Dendritic cell treated with granulocyte-macrophage colony-stimulating factor and Interleukin-4, amounts not matched to agents 40 ng/mL and 50 ng/mL, for 4 days (primary cell): ENCODE measurements around the gene GARIN5B.

Source experiments
- H3K27ac Mint-ChIP-seq: one replicate; pipeline ENCODE4 v1.8.0; 2022; ENCODE audit warnings: mild to moderate bottlenecking, mixed read lengths
- H3K27me3 Mint-ChIP-seq: one replicate; pipeline ENCODE4 v1.8.0; 2022; ENCODE audit warnings: mild to moderate bottlenecking, mixed read lengths
- H3K36me3 Mint-ChIP-seq: one replicate; pipeline ENCODE4 v1.8.0; 2022; ENCODE audit warnings: low read depth, mixed read lengths
- H3K4me1 Mint-ChIP-seq: one replicate; pipeline ENCODE4 v1.8.0; 2022; ENCODE audit warnings: low read depth, mixed read lengths
- H3K4me3 Mint-ChIP-seq: one replicate; pipeline ENCODE4 v1.8.0; 2022; ENCODE audit warnings: mild to moderate bottlenecking, moderate library complexity, mixed read lengths
- H3K9me3 Mint-ChIP-seq: one replicate; pipeline ENCODE4 v1.8.0; 2022; ENCODE audit warnings: mixed read lengths
- intact Hi-C: fragments of 100-400 bp; cut with micrococcal nuclease; formaldehyde crosslinking; loops from one replicate; pipeline ENCODE4 v1.15.0; 2022

The GARIN5B gene

GRCh38 chr19:55369653-55370304 is 6.7 kb upstream of the GARIN5B start:
- Mint-ChIP-seq H3K27ac (peak overlapping the region; percentile 59), H3K36me3 (no peaks in the 10 kb centered on the region)

GRCh38 chr19:55368701-55369563 is 5.9 kb upstream of the GARIN5B start:
- H3K36me3 Mint-ChIP-seq = no peaks in the 10 kb centered on the region
- H3K27me3 Mint-ChIP-seq = peaks cover 72% of the 10 kb centered on the region
- H3K9me3 Mint-ChIP-seq = no peaks in the 10 kb centered on the region
- peak overlapping the region; percentile 59 for H3K4me3 Mint-ChIP-seq
- intact Hi-C loops = no loop called here
- H3K4me1 Mint-ChIP-seq = peaks cover 11% of the 10 kb centered on the region
- H3K27ac Mint-ChIP-seq = no peak overlapping the region

More at GRCh38 chr19:55369653-55370304, 6.7 kb upstream of the GARIN5B start:
- peak overlapping the region; percentile 68 for H3K4me3 Mint-ChIP-seq
- peaks cover 11% of the 10 kb centered on the region for H3K4me1 Mint-ChIP-seq
- no peaks in the 10 kb centered on the region for H3K9me3 Mint-ChIP-seq
- H3K27me3 Mint-ChIP-seq = peaks cover 76% of the 10 kb centered on the region
- intact Hi-C loops = no loop called here

GRCh38 chr19:55368106-55368505 is 5.0 kb upstream of the GARIN5B start:
- peaks cover 11% of the 10 kb centered on the region for H3K4me1 Mint-ChIP-seq
- H3K36me3 Mint-ChIP-seq = no peaks in the 10 kb centered on the region
- no peaks in the 10 kb centered on the region for H3K9me3 Mint-ChIP-seq
- no peak overlapping the region for H3K27ac Mint-ChIP-seq
- H3K27me3 Mint-ChIP-seq = peaks cover 66% of the 10 kb centered on the region
- no peak overlapping the region for H3K4me3 Mint-ChIP-seq
- intact Hi-C loops = no loop called here

- Mint-ChIP-seq H3K27ac (no peak overlapping the region), H3K27me3 (peaks cover 55% of the 10 kb centered on the region), H3K36me3 (no peaks in the 10 kb centered on the region), H3K4me1 (peaks cover 11% of the 10 kb centered on the region), H3K9me3 (no peaks in the 10 kb centered on the region), H3K4me3 (no peak overlapping the region)
- intact Hi-C loops = no loop called here
Measured at GRCh38 chr19:55366790-55367189, 3.7 kb upstream of the GARIN5B start.

GRCh38 chr19:55365964-55366363 is 2.9 kb upstream of the GARIN5B start:
- H3K27me3 Mint-ChIP-seq = peaks cover 47% of the 10 kb centered on the region

DNA sequence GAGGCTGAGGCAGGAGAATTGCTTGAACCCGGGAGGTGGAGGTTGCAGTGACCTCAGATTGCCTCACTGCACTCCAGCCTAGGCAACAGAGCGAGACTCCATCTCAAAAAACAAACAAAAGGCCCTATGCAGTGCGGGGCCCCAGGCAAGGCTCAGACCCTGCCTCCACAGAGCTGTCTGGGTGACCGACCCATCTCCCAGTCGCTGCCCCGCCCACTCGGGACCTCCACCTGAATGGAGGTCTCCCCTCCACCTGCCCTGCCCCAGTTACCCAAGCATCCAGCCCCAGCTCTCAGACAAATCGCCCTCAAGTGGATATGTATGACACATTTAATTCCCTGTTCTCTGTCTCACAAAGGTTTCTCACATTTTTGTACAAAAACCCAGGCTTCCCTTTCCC is 2.2 kb upstream of the GARIN5B start:
- intact Hi-C loops = no loop called here
- Mint-ChIP-seq H3K4me3 (no peak overlapping the region), H3K36me3 (no peaks in the 10 kb centered on the region), H3K4me1 (peaks cover 11% of the 10 kb centered on the region), H3K27ac (no peak overlapping the region), H3K9me3 (no peaks in the 10 kb centered on the region), H3K27me3 (peaks cover 41% of the 10 kb centered on the region)

More at GRCh38 chr19:55365964-55366363, 2.9 kb upstream of the GARIN5B start:
- intact Hi-C loops = no loop called here
- no peaks in the 10 kb centered on the region for H3K9me3 Mint-ChIP-seq
- H3K36me3 Mint-ChIP-seq = no peaks in the 10 kb centered on the region
- peaks cover 11% of the 10 kb centered on the region for H3K4me1 Mint-ChIP-seq
- no peak overlapping the region for H3K4me3 Mint-ChIP-seq
- no peak overlapping the region for H3K27ac Mint-ChIP-seq

GRCh38 chr19:55362174-55362989 is 678 bp downstream of the GARIN5B start:
- Mint-ChIP-seq H3K4me1 (no peaks in the 10 kb centered on the region), H3K27me3 (peaks cover 32% of the 10 kb centered on the region), H3K27ac (no peak overlapping the region), H3K36me3 (no peaks in the 10 kb centered on the region), H3K9me3 (no peaks in the 10 kb centered on the region), H3K4me3 (no peak overlapping the region)
- intact Hi-C loops = no loop called here

DNA sequence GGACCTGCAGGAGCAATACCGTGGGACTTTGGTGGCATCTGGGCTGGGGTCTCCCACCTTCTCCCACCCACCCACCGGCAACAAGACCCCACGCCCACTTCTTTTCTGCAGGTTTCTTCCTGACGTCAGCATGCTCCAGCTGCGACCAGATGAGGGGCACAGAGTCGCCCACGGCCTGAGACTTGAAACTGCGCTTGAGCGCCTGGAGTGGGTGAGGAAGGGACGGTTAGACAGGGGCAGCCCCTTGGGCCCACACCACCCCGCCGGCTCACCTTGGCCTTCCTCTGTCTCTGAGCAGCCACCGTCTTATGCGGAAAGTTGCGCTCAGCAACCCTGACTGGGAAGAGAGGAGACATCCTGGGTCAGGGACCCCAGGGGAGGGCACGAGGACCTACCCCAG is 2.2 kb downstream of the GARIN5B start:
- H3K36me3 Mint-ChIP-seq = no peaks in the 10 kb centered on the region
- intact Hi-C loops = no loop called here
- H3K4me3 Mint-ChIP-seq = no peak overlapping the region
- no peak overlapping the region for H3K27ac Mint-ChIP-seq
- H3K9me3 Mint-ChIP-seq = no peaks in the 10 kb centered on the region
- H3K27me3 Mint-ChIP-seq = peaks cover 40% of the 10 kb centered on the region
- H3K4me1 Mint-ChIP-seq = no peaks in the 10 kb centered on the region

DNA sequence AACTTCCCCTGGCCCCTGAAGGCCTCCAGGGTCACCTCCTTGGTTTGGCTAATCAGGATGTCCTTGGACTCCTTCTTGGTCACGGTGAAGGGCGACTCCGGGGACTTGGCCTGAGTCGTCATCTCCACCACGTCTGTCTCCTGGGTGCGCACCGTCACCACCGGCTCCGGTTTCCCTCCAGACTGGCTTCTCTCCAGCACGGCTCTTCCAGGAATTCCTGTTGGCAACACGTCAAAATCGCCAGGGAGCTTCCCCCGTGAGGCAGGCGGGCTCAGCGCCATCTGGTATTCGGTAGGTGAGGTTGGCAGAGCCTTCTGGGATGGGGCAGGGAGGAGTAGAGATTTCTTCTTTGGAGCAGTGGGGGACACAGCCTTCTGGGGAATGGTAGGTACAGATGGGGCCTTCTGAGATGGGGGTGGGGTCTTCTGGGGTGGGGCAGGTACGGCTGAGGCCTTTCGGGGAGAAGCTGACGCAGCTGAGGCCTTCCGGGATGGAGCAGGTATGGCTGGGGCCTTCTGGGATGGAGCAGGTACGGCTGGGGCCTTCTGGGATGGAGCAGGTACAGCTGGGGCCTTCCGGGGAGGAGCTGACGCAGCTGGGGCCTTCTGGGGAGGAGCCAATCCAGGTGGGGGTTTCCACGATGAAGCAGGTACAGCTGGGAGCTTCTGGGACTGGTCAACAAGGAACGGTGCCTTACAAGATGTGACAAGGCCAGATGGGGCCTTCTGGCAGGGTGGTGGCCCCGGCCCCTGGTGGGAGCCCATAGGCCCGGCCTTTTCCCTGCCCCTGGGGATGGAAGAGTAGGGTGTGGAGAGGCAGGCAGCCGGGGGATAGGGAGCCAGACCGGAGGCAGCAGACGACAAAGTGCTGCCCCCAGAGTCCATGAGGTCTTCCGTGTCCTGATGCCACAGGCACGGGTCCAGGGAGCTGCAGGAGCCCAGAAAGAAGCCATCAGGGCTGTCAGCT is 3.8 kb downstream of the GARIN5B start:
- no peak overlapping the region for H3K27ac Mint-ChIP-seq
- intact Hi-C loops = no loop called here
- H3K9me3 Mint-ChIP-seq = no peaks in the 10 kb centered on the region
- H3K27me3 Mint-ChIP-seq = peaks cover 44% of the 10 kb centered on the region
- H3K4me3 Mint-ChIP-seq = no peak overlapping the region
- no peaks in the 10 kb centered on the region for H3K4me1 Mint-ChIP-seq
- no peaks in the 10 kb centered on the region for H3K36me3 Mint-ChIP-seq

- H3K4me3 Mint-ChIP-seq = no peak overlapping the region
Measured at GRCh38 chr19:55358493-55358892, 4.6 kb downstream of the GARIN5B start.

DNA sequence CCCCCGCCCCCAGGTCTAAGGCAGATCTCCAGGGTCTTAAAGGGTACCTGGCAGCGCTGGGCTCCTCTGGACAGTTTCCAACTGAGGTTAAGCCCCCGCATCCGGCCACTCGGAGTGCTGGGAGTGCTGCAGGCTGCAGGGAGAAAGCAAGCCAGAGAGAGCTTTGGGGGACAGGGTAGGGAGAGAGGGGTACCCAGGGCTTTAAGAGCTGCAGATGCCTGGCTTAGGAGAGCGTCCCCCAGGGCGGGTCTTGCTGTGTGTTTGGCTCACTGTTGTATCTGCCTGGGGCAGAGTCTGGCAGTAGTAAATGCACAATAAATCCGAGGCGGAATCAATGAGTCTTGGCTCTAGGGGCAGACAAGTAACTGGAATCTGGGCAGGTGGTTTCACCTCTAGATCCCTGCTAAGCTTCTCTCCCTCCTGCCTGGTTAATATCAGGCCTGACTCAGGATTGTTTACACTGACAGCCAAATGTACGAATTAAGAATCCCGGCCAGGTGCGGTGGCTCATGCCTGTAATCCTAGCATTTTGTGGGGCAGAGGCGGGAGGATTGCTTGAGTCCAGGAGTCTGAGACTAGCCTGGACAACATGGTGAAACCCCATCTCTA is 7.7 kb downstream of the GARIN5B start:
- Mint-ChIP-seq H3K4me3 (no peak overlapping the region), H3K4me1 (peaks cover 29% of the 10 kb centered on the region), H3K27ac (no peak overlapping the region), H3K27me3 (peaks cover 70% of the 10 kb centered on the region), H3K9me3 (no peaks in the 10 kb centered on the region), H3K36me3 (no peaks in the 10 kb centered on the region)
- intact Hi-C loops = no loop called here

More at GRCh38 chr19:55358493-55358892, 4.6 kb downstream of the GARIN5B start:
- no peaks in the 10 kb centered on the region for H3K36me3 Mint-ChIP-seq
- no peak overlapping the region for H3K27ac Mint-ChIP-seq
- peaks cover 5% of the 10 kb centered on the region for H3K4me1 Mint-ChIP-seq
- H3K27me3 Mint-ChIP-seq = peaks cover 48% of the 10 kb centered on the region
- intact Hi-C loops = no loop called here
- no peaks in the 10 kb centered on the region for H3K9me3 Mint-ChIP-seq

- peak within 1 kb of the TSS; percentile 75 for H3K4me3 Mint-ChIP-seq
- no peaks in the 10 kb centered on the region for H3K36me3 Mint-ChIP-seq
- no peak within 1 kb of the TSS for H3K27ac Mint-ChIP-seq
- peaks cover 29% of the 10 kb centered on the region for H3K4me1 Mint-ChIP-seq
- no peaks in the 10 kb centered on the region for H3K9me3 Mint-ChIP-seq
- intact Hi-C loops = no loop called here
- peaks cover 70% of the 10 kb centered on the region for H3K27me3 Mint-ChIP-seq
Measured at GRCh38 chr19:55354698-55355212, 8.3 kb downstream of the GARIN5B start, which contains the start of gene COX6B2. TSS of gene COX6B2 (minus strand) at chr19:55354719. CDS start at chr19:55354521, 198 bp downstream.
